GM21723 (cell line): ENCODE data around the gene BLOC1S5.
"Not testable (repeated sequence)": the region's sequence is repeated elsewhere in the genome, so short reads cannot be mapped to it uniquely, and the experiment has no call there.

Experiments used
- ATAC-seq: cut with Tn5 transposase; IDR thresholded peaks from one replicate; pipeline ENCODE4 v1.9.1; 2021; ENCODE audit warnings: mild to moderate bottlenecking, moderate library complexity; ENCODE audit not compliant: unreplicated experiment

Gene BLOC1S5

DNA sequence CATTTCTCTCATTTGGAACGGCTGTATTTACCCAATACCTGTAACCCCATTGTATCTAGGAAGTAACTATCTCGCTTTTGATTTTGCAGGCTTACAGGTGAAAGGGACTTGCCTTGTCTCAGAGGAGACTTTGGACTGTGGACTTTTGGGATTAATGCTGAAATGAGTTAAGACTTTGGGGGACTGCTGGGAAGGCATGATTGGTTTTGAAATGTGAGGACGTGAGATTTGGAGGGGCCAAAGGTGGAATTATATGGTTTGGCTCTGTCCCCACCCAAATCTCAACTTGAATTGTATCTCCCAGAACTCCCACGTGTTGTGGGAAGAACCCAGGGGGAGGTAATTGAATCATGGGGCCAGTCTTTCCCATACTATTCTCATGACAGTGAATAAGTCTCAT, 18.4 kb downstream of the BLOC1S5 start:
- ATAC-seq, result not testable (repeated sequence)

DNA sequence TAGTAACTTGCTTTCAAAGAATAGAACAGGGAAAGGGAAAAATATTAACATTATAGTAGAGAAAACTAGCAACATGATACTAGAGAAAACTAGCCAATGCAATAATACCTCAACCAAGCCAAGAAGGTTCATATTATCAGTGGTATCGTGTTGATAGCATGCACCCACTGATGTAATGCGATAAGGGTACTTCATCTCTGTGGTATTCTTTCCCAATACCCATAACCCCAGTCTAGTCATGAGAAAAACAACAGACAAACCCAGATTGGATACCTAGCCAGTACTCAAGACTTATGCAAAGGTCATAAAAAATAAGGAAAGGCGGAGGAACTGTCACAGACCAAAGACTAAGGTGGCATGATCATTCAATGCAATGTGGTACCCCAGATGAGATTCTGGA, 21.0 kb downstream of the BLOC1S5 start:
- no peak for ATAC-seq

DNA sequence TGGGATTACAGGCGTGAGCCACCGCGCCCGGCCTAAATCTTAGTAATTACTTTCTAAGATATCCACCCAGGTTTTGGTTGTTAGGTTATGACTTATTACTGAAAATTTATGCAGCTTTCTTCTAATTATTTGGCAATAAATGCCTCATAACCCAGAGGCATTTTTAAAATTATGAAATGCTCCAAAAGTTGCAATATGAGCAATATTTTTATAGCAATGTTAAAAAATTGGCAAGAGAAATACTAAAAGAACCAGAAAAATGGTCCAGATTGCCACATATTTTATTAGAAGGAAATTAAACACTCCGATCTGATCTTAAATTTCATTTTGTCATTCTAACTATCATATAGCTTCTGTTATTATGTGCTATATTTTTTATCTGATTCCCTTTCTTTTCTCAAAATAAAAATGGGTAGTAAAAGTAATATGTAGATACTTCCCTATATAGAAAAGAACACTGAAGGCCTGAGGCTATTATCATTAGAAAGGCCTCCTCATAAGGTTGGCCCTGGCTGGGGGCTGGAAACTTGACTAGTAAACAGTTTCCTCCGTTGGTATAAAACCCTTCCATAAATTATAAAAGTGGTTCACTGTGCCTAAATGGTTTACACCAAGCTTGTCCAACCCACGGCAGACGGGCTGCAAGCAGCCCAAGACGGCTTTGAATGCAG, 22.1 kb downstream of the BLOC1S5 start:
- no peak for ATAC-seq

DNA sequence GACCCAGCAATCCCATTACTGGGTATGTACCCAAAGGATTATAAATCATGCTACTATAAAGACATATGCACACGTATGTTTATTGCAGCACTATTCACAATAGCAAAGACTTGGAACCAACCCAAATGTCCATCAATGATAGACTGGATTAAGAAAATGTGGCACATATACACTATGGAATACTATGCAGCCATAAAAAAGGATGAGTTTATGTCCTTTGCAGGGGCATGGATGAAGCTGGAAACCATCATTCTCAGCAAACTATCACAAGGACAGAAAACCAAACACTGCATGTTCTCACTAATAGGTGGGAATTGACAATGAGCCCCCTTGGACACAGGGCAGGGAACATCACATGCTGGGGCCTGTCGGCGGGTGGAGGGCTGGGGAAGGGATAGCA, 30.1 kb downstream of the BLOC1S5 start:
- not testable (repeated sequence) for ATAC-seq

DNA sequence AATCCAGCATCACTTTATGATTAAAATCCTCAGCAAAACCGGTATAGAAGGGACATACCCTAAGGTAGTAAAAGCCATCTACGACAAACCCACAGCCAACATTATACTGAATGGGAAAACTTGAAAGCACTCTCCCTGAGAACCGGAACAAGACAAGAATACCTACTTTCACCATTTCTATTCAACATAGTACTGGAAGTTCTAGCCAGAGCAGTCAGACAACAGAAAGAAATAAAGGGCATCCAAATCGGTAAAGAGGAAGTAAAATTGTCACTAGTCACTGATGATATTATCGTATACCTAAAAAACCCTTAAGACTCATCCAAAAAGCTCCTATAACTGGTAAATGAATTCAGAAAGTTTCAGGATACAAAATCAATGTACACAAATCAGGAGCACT, 33.3 kb downstream of the BLOC1S5 start:
- no peak for ATAC-seq

DNA sequence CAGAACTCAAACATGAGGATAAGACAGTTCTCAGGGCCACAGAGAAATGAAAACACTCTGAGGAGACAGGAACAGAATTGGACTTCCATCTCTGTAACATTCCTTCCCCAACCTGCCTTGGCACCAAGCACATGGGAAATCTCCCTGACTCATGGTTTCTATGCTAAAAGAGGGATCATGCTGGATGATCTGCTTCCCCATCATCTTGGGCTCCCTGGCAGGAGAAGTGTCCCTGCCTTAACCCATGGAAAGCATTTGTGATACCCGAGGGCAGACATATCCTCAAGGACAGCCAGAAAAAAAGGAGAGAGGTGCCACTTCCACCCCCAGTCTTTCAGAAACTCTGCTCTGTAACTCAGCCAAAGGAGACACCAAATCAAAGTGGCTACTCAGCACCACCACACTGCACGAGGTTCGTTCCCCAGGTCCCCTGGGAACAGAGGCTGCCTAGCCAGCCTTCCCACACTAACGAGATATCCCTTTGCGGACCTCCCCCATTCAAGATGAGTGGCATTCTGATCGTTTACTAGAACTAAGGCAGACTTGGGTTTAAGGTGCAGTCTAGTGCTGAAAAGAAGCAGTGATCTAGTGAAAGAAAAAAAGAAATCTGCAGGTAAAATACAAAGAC, 34.8 kb downstream of the BLOC1S5 start:
- ATAC-seq, result no peak

DNA sequence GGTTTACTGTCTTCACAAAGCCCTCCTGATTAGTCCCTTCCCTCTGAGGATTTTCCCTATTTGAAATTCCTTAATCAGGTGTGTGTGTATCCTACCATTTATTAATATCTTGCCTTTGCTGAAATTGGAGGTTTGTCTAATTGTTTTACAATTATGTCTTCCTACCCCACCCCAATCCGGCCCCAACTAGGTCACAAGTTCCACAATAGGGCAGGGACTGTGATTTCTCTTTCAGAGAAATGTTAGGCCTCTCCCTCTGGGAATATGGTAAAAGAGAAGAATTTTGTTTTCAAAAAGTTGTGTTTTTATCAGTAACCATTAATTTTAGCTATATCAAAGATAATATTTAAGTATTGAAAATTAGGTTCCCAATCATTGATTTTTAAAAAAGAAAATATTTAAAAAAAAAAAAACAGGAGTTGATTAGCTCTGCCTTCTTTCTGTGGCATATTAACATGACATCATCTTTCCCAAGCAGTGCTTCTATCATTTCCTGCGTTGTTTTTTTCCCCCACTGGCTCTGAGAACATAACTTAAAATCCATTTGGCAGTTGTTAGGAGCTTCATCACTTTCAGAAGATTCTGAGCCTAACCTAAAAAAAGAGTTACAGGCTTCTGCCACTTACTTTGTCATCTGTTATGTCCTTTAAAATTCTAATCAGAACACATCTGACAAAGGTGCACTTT, 36.1 kb downstream of the BLOC1S5 start:
- no peak for ATAC-seq

DNA sequence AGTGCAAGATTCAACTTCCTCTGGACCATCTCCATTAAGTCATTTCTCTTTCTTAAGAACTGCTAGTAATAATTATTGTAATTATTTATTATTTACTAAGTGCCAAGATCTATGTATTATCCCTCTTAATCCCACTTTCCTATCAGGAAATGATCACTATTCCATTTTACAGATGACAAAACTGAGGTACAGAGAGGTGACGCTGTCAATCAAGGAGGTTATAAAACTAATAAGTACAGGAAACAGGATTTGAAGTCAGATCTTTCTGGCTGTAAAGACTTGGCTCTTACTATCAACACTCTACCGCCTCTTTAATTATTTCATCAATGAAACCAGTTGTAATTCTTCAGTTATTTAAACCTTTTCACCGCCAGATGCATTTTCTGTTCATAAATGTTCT, 37.4 kb downstream of the BLOC1S5 start:
- ATAC-seq, result no peak

DNA sequence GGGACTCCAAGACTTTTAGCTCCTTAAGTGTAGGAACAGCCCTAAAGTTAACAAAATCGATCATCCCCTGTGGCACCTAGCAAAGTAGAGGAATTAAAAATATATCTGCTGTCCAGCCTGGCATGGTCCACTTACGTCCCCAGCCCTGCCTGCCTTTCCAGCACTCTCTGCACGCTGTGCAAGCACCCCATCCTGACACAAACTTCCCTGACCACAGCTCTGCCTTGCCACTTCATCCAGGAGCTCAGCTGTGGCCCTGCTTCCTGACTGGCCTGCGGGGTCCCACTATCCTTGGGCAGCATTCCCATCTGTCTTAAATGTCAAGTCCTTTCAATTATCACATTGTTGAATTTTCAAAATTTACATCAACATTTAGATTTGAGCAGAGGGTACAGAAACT, 39.0 kb downstream of the BLOC1S5 start:
- no peak for ATAC-seq

DNA sequence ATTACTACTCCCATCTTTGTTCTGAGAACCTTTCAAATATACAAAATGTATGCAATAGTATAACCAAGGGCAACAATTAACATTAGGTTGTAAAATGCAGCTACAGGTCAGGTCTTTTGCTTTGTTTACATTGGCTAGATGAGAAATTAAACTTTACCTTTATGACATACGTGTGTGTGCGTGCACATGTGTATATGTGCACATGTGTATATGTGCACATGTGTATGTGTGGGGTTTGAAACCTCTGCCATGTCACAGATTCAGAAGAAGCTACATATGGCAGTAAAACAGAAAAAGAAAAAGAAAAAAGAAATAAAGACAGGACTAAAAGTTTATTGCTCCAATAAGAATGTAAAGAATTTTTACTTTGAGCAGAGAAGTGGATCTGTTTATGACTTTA, 40.6 kb downstream of the BLOC1S5 start:
- no peak for ATAC-seq

DNA sequence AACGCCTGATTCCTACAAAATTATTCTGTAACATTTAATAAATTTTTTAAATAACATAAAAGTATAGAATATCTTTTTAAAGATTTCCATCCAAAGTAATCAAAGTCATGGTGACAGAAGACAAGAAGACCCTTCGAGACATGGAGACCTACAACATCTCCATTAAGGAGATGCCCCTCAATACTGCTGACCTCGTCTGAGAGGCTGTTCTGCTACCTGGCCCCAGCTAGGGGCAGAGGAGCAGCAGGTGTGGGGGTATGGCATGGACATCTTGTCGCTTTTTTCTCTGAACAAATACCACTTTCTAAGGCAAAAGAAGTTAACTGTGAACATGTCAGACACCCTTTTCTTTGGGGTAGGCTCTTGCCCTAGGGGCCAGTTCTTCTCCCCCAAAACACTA, 44.1 kb downstream of the BLOC1S5 start:
- no peak for ATAC-seq

DNA sequence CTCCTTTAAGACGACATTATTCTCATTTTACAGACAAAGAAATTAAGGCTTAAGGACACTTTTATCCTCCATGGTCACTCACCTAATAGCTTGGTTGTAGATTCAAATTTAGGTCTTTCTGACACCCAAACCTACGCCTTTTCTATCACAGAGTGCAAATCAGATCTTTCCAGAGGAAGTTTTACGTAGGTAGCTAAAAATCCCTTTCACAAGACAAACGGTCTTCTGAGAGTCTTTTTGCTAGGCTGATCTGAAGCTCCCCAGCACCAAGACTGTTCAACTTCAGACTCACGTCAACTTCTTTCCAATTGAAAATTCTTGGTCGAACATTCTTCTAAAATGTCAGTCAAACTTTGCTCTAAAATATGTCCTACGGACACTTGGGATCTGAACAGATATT, 46.5 kb downstream of the BLOC1S5 start:
- no peak for ATAC-seq

DNA sequence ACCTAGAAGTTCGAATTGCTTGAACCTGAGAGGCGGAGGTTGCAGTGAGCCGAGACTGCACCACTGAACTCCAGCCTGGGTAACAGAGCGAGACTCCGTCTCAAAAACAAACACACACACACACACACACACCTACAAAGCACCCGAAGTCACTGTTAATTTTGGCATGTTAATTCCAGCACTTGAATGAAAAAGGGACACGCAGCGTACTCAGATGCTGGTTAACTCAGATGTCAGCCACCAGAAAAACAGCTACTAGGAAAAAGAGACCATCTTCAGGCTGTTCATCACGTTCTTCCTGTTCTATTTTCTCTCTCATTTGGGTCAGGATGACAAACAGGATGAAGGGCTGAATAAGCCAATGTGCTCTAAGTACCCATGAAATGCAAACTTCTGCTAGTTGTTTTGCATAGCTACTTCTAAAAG, 46.9 kb downstream of the BLOC1S5 start:
- ATAC-seq, result peak; percentile 69

DNA sequence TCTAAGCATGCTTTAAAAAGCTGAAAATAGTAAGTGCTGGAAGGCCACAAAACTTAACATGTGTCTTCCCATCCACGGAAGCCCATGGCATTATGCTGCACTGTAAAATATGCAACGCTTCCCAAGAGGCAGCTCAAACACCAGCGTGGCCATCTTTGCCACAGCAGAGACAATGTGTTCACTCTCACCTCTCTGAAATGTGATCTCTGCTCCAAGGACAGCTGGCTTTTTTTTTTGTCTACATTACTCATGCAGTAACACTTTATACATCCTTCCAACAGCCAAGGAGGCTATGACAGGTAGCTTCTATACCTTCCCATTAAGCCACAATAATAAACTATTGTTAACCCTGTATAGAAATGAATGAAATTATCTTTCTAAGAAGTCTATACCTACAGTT, 49.2 kb downstream of the BLOC1S5 start:
- no peak for ATAC-seq

DNA sequence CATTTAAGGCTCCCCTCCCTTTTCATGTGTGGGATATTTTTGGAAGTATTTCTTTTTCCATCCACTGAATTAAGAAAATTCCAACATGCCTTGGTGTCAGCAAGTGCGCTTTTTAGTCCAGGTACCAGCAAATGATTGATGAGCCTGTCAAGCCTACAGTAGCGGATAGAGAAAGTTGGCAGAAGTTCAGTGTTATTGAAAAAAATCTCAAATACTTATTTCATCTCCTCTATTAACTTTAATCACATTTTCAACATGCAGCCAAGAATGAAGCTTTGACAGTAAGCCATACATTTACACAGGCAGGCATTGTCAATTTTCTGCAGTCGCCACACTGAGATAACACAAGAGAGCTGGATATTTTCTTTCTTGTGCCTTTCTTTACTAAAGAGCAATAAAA, 50.4 kb downstream of the BLOC1S5 start:
- ATAC-seq, result no peak

DNA sequence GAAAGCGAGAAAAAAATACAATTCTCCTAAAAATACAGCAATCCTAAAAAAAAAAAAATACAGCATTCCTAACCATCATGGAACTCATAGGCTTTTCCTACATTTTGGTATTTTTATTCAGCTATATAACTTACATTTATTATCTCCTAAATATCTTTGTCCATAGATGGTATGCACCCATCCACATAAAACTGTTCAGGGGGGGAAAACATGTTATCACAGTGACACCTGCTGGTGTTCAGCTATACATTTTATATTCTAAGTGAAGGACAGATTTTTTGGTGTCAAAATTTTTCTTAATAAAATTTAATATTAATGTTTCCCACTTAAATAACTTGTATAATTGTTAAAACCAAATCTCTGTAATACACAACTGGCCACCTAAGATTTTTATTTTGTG, 58.0 kb downstream of the BLOC1S5 start:
- no peak for ATAC-seq

DNA sequence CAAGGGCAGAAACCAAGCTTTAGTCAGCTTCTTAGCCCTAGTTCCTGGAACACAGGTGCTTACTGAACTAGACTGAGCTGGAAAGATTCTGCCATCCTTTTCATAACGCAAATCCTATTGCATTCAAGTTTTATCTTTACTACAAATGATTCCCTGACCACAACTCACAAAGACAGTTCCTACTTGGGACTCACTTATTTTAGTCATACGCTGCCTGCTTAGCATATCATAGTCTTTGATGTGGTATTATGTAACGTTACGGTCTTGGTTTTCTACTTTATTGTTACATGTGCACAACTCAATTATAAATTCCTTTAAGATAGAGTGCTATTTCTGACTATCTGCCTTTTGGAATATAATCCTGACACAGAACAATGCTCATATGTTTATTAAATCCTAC, 59.1 kb downstream of the BLOC1S5 start:
- no peak for ATAC-seq

DNA sequence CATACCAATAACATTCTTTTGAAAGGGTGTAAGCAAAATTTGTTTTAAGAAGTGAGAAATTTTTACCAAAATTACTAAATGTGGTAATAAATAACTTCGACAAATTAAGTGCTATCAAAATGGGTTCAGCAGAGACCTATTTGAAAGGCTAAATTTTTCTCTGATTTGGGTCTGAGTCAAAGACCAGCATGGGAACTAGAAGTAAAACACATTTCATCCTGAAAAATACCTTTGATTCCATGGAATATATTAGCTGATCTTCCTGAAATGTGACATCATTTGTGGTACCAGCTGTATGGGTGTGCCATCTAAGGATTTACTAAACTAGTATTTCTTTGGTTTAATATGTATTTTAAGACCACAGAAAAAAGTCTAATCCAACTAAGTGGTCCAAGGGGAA, 63.6 kb downstream of the BLOC1S5 start:
- ATAC-seq, result no peak

DNA sequence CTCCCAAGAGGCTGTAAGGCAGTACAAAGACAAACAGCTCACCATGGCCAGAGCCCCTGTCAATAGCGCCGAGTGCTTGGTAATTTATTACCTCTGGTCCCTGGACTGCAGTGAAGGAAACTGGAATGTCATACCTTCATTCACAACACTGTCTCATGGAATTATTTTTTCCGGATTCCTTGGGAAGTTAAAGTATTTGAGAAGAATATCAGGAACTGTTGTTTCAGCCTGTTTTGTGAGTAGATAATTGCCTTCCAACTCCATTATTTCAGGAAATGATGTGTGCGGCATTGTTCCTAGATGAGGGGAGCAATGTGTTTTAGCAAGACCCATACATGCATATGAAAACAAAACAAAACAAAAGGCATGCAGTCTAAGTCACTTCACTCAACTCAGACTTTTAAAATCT, 64.0 kb downstream of the BLOC1S5 start:
- no peak for ATAC-seq

DNA sequence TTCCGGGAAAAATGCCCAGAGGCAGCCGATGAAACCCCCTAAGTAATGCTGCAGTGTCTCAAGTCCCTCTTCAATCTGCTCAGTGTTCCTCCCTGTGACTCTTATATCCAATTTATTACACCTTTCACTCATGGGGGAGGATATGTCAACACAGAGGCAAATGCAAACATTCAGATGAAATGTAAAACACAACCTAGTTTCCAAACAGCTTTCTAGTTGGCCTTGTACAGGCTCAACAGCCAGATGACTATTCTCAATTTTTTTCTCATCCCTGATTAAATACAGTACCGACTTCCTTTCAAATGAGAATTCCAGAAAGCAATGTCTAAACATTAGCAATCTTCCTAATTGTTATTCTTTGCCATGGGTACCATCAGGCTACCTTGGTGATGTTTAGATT, 65.0 kb downstream of the BLOC1S5 start:
- no peak for ATAC-seq

DNA sequence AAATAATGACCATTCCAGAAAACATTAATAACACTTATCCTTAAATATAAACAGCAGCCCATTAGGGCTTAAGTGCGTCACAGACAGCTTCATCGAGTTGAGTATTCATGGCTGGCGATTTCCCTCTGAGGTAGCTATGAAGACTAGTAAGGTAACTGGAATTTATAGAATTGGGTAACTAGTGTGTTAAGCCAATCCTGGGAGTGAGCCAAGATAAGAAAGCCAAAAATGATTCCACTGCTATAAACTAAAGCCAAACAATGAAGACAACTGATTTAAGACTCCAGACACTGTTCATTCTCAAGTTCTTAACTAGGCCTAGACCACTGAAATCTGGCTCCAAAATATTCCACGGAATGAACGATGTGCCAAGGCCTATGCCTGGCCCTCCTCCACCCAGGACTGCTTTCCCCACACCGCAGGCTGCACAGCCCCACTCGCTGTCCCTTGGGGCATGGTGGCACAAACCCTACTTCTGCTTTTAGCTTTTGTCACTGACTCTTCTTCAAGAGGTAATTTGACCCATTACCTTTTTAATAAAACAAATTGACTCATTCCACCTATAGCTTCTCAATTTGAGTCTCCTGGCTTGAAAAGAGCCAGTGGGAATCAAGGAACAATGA, 66.0 kb downstream of the BLOC1S5 start:
- ATAC-seq, result no peak

DNA sequence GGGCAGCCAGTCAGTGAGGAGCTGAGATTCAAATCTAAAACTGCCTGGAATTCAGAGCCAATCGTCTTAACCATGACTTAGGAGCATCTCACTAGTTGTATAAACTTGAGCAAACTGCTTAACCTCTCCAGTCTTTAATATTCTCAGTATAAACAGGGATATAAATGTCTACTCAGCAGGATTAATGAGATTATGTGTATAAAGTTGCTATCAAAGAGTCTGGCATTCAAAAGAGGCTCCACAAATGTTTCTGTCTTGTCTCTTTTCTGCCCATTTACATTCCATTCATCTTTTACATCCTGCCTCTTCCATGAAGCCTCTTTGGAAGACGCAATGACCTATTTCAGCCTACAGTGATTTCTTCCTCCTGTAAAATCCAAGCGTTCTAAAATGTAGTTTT, 66.9 kb downstream of the BLOC1S5 start:
- no peak for ATAC-seq
